GM19025 (cell line): ENCODE measurements around the gene LRRC47.

ENCODE experiments used
- ATAC-seq: cut with Tn5 transposase; IDR thresholded peaks from one replicate; pipeline ENCODE4 v1.9.1; 2021; ENCODE audit warnings: mild to moderate bottlenecking, low read depth, moderate library complexity; ENCODE audit not compliant: unreplicated experiment

Gene LRRC47

GRCh38 chr1:3796215-3797061 lies at the start of gene LRRC47:
TSS of gene LRRC47 (minus strand) at chr1:3796498. CDS start at chr1:3796476, 22 bp downstream.
- ATAC-seq: peak; percentile 97

GRCh38 chr1:3842912-3843311 lies 46.6 kb upstream of the LRRC47 start:
- ATAC-seq: no peak

- ATAC-seq: no peak
These were observed 45.2 kb upstream of the LRRC47 start for GRCh38 chr1:3841491-3841890.

GRCh38 chr1:3838788-3839187 lies 42.5 kb upstream of the LRRC47 start:
- no peak for ATAC-seq

- ATAC-seq: no peak
These were observed 41.4 kb upstream of the LRRC47 start for GRCh38 chr1:3837685-3838084.

GRCh38 chr1:3837200-3837599 lies 40.9 kb upstream of the LRRC47 start:
- ATAC-seq: no peak

- ATAC-seq: no peak
These were observed 40.1 kb upstream of the LRRC47 start for GRCh38 chr1:3836421-3836820.

GRCh38 chr1:3834701-3835100 lies 38.4 kb upstream of the LRRC47 start:
- no peak for ATAC-seq

- no peak for ATAC-seq
These were observed 35.4 kb upstream of the LRRC47 start for GRCh38 chr1:3831689-3832088.

GRCh38 chr1:3828391-3828790 lies 32.1 kb upstream of the LRRC47 start:
- no peak for ATAC-seq

- ATAC-seq: no peak
These were observed 31.6 kb upstream of the LRRC47 start for GRCh38 chr1:3827813-3828307.

- no peak for ATAC-seq
These were observed 29.1 kb upstream of the LRRC47 start for GRCh38 chr1:3825356-3825755.

GRCh38 chr1:3824650-3825049 lies 28.4 kb upstream of the LRRC47 start:
- no peak for ATAC-seq

GRCh38 chr1:3822421-3822820 lies 26.1 kb upstream of the LRRC47 start:
- ATAC-seq: no peak

GRCh38 chr1:3821908-3822307 lies 25.6 kb upstream of the LRRC47 start:
- no peak for ATAC-seq

GRCh38 chr1:3821447-3821846 lies 25.1 kb upstream of the LRRC47 start:
- ATAC-seq: no peak

GRCh38 chr1:3821004-3821403 lies 24.7 kb upstream of the LRRC47 start:
- ATAC-seq: no peak

GRCh38 chr1:3820316-3820715 lies 24.0 kb upstream of the LRRC47 start:
- no peak for ATAC-seq

- no peak for ATAC-seq
These were observed 23.5 kb upstream of the LRRC47 start for GRCh38 chr1:3819771-3820200.

GRCh38 chr1:3817821-3818597 lies 21.7 kb upstream of the LRRC47 start:
- no peak for ATAC-seq

- no peak for ATAC-seq
These were observed 20.9 kb upstream of the LRRC47 start for GRCh38 chr1:3817138-3817740.
